Stimulated activated CD4-positive, alpha-beta T cell treated with anti-CD3 and anti-CD28 coated beads, Interleukin-4, amount 100 ng/mL, for 48 hours (primary cell): ENCODE measurements around the gene HYAL1.
A peak's percentile ranks its signal among the peaks of the same experiment; 100 is the strongest.
"Not testable (repeated sequence)": the region's sequence is repeated elsewhere in the genome, so short reads cannot be mapped to it uniquely, and the experiment has no call there.

ENCODE experiments used
- DNase-seq, 2 donors: peaks; one replicate each; pipeline ENCODE4 v3.0.0-alpha.2; 2020; ENCODE audit warnings: low read depth in 2 of 2

Gene HYAL1

DNA sequence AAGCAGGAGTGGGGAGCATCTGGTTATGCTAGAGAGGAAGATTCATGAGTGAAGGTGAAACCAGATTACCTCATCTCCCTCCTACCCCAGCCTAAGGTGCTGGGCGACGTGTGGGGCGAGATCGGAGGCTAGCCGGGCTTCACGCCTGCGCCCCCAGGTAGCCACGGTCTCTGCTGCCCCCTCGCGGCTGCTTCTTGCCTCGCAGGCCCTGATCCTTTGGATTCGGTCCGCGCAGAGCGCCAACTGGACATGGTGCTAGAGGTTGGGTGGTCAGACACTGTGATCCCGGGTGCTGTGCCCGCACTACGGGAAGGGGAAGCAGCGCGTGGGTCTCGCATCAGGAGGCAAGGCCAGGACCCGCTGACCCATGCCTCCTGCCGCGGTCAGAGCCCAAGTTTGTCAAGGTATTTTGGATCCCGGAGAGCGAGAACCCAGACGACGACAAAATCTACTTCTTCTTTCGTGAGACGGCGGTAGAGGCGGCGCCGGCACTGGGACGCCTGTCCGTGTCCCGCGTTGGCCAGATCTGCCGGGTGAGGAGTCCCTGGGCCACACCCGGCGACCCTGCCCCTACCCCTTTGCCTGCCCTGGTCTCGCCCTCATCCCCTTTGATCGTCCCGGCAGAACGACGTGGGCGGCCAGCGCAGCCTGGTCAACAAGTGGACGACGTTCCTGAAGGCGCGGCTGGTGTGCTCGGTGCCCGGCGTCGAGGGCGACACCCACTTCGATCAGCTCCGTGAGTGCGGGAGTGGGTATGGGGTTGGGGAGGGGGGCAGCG lies 30.3 kb downstream of the HYAL1 start:
- DNase-seq: peak; percentile 87 to 96

GRCh38 chr3:50272538-50272910 lies 30.9 kb downstream of the HYAL1 start:
- DNase-seq: not testable (repeated sequence)

DNA sequence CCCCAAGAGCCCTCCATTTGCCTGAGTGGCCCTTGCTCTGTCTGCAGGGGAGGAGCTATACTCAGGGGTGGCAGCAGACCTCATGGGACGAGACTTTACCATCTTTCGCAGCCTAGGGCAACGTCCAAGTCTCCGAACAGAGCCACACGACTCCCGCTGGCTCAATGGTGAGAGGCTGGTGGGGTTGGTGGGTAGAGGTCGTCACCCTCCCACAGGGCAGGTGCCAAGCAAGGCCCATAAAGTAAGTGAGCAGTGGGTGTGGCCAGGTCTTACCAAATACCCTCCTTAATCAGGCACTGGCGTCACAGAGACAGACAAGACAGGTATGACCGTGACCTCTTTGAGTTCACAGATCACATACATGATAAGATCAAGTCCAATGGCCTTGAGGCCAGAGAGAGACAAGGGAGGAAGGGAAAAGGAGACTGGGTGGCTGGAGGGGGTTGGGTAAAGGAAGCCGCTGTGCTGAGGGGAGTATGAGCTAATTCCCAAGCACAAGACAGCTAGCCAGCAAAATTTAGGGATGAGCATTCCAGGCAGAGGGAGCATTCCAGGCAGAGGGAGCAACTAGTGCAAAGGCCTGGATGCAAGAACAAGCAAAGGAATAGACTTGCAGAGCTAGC lies 31.9 kb downstream of the HYAL1 start:
- no peak for DNase-seq

DNA sequence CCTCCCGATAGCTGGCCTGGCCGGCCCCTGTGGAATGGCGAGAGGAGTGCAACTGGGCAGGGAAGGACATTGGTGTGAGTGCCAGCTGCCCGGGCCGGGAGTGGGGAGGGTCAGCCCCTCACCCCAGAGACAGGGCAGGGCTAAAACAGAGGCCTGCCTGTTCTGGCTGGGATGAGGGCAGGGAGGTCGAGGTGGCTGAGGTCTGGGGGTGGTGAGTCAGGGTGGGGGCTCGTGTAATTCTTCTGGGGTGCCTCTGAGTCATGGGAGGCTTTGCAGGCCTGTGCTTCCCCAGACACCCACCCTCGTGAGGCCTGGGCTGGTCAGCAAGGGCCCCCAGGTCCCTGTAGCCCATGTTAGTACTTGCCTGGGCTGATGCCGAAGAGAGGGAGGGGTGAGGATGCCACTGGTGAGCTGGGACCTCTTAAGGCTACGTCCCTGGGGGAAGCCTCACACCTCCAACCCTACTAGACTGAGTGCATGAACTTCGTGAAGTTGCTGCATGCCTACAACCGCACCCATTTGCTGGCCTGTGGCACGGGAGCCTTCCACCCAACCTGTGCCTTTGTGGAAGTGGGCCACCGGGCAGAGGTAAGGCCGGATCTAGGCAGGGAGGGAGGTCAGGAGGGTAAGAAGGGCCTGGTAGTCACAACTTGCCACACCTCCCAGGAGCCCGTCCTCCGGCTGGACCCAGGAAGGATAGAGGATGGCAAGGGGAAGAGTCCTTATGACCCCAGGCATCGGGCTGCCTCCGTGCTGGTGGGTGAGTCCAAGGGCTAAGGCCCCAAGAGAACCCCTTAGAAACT lies 32.8 kb downstream of the HYAL1 start:
- DNase-seq: no peak

DNA sequence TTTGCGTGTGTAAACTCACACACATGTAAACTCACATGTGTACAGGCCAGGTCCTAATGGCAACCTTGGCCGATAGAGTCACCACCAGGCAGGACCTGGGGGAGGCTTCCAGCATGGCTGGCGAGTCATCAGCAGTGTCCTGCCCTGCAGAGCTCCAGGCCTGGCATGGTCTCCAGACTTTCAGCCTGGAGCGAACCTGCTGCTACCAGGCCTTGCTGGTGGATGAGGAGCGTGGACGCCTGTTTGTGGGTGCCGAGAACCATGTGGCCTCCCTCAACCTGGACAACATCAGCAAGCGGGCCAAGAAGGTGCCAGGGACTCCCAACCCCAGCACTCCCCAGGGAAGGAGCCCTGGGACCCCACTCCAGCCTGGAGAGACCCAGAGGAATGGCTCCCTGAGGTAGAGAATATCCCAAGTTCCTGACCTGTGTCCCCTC lies 33.4 kb downstream of the HYAL1 start:
- no peak for DNase-seq

DNA sequence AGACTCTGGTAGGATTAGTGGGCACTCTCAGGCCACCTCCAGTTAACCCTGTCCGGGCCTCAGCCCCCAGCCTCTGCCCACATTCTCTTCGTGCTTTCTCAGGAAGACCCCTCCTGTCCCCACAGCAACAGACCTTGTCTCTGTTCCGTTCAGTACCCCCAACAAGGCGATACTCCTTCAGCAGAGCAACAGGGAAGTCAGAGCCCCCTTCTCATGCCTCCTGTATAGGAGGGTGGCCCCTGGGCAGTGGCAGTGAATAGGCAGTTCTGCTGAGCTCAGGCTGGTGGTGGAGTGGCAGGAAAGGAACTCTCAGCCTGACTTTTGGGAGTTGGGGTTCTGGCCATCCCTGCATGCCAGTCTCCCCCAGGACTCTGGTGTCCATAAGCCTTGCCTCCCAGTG lies 33.9 kb downstream of the HYAL1 start:
- no peak for DNase-seq

- no peak for DNase-seq
These were observed 34.5 kb downstream of the HYAL1 start, which contains the start of gene SEMA3B for GRCh38 chr3:50268703-50269451. Gene SEMA3B (plus strand): TSS chr3:50269147. CDS start chr3:50269241, 94 bp downstream.

- no peak for DNase-seq
These were observed 35.1 kb downstream of the HYAL1 start for GRCh38 chr3:50268276-50268675.

DNA sequence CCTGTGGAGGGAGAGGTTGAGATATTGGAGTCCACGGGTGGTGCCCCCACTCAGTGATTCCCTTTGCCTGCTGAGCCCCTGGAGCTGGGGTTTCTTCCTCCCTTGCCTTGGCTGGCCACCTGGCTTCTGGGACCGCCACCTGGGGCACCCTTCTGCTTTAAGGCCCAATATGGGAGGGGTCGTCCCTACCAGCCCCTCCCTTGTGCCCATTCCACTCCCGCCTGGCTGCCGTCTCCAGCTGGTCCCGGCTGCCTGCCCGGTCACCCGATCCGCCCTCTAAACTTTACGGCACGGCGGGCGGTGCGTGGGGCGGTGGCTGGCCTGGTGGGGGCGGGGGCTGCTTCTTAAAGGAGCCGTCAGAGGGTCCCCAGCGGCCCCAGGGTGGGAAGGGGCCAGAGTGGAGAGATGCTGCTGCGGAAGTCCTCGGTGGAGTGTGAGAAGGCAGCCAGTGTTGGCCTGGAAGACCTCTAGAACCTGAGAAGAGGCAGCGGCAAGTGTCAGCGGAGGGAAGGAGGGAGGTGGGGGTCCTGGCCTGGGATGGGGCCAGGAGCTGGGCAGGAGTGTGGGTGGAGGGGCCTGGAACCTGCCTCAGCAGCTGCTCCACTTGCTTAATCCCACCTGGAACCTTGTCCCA lies 36.0 kb downstream of the HYAL1 start:
- no peak for DNase-seq

DNA sequence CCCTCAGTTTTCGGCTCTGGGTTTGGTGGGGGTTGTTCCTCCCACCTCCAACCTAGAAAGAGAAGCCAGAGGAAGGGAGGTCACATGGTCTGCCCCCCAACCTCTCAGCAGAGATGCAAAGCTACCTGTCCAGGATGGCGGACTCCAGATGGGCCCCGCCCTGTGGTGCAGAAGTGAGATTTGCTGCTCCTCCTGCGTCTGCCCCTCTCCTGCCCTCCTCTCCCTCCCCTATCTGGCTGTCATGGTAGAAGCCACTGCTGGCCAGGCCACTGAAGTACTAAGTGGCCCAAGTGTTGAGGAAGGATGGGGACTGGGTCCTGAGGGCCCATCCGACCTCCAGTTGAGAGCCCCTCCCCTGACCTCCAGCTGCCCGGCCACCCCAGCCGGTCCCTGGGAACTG lies 36.5 kb downstream of the HYAL1 start:
- no peak for DNase-seq

DNA sequence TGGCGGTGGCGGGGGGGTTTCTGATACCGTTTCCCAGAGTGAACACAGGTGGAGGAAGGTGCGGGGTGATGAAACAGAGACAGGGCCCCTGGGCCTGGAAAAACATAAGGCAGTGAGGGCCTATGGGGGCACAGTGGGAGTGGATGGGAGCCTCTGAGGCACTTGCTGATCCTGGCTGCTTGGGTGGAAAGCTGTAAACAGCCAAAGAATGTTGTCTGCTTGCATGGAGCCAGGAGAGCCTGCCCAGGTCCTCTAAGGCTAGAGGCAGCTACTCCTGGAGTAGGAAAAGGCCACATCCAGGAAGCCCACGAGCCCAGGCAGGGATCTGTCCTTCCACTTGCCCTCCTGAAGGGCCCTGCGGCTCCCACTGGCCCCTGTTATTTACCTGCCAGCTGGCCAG lies 37.4 kb downstream of the HYAL1 start:
- no peak for DNase-seq

- DNase-seq: no peak
These were observed 37.8 kb downstream of the HYAL1 start for GRCh38 chr3:50265571-50265970.

GRCh38 chr3:50264964-50265485 lies 38.3 kb downstream of the HYAL1 start:
- DNase-seq: no peak

DNA sequence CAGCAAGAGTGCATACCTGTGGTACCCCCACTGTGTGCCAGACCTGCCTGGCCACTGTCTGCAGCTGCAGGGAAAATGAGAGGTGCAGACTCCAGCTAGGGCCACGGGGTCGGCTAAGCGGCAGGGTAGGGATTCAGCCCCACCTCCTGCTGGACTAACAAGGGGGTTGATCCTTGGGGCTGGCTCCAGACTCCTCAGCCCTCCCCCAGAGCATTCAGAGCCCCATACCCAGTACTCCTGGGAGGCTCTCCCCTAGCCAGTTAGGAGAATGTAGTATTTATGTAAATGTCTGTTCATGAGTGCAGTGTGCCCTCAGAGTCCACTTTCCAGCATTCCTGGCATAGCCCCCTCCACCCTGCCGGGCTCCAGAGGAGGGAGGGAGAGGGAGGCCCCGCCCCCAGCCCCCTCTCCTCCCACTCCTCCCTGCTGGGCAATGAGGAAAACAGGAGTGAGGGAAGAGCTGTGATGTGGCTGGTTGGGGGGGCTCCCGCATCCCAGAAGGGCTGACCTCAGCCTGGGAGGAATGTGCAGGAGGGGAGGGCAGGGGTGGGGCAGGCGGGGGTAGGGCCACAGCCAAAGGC lies 38.9 kb downstream of the HYAL1 start:
- no peak for DNase-seq

DNA sequence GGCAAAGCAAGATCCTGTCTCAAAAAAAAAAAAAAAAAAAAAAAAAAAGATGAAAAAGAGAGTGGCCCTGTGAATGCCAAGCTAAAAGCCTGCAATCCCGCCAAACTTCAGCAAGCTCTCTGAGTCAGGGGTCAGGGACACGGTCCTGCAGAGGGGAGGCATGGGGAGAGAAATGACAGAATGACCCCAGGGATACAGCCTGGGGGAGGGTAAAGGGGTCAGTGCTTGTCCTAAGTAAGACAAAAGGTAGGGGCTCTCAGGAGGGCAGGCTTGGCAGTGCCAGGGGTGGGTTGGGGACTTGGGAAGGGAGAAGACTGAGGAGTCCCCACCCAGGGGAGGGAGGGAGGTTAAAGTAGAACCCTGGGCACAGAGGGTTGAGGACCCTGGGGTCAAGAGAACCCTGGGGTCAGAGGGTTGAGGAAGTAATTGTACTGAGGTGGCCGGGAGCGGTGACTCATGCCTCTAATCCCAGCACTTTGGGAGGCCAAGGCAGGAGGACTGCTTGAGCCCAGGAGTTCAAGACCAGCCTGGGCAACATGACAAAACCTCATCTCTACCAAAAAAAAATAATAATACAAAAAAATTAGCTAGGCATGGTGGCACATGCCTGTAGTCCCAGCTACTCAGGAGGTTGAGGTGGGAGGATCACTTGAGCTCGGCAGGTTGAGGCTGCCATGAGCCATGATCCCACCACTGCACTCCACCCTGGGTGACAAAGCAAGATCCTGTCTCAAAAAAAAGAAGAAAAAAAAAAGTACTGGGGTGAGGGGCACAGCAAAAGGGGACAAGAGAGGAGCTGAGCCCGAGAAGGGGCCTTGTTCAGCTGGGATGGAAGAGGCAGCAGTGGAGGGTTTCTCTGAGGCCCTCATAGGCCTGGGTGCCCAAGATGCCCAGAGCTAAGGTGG lies 39.6 kb downstream of the HYAL1 start:
- DNase-seq: no peak

DNA sequence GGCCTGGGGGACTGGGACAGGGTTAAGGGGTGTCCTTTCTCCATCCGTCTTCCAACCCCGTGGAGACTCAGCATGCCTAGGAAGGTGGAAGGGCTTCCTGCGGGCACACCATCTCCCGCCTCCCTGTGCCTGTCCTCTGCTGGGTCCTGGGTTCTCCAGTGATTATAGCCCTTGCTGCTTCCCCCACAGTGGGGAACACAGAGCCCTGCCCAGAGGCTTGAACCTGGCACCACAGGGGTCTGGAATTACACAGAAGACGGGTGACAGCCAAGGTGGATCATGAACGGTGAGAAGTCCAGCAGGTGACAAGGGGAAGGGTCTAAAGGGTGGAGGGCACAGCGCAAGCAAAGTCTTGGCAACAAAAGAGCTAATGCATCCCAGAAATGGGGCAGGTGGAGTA lies 40.6 kb downstream of the HYAL1 start:
- no peak for DNase-seq

DNA sequence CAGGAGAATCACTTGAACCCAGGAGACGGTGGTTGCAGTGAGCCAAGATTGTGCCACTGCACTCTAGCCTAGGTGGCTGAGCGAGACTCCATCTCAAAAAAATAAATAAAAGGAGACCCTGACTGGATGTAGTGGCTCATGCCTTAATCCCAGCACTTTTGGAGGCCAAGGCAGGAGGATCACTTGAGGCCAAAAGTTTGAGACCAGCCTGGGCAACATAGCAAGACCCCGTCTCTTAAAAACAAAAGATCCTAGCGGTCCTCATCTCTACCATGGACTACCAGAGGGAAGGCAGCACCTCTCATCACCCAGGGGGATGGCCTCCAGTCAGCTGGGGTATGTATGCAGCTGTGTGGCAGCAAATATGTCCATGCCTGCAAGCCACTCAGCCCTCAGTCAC lies 41.2 kb downstream of the HYAL1 start:
- not testable (repeated sequence) for DNase-seq

- DNase-seq: no peak
These were observed 41.9 kb downstream of the HYAL1 start for GRCh38 chr3:50261505-50261904.

DNA sequence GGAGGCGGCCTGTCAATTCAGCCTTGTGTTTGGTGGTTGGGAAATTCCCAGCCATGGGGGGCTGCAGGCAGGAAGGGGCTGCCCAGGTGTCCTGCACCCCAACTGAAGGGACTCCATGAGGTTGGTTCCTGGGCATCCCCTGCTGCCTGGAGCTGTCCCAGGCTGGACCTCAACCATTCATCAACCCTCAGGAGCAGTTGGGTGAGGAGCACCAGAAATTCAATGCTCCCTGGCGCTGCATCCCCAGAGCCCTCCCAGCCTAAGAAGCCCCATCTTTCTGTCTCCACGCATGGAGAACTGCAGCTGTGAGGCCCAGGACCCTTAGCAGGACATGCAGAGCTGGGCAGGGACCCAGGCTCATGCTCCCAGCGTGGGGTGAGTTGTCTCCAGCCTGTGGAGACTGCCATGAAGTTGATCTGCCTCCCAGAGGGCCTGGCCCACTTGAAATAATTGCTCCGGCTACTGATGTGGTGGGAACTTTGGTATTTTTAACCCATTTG lies 42.4 kb downstream of the HYAL1 start:
- no peak for DNase-seq
